AG09309 (cell line): ENCODE measurements around the gene ADTRP.
"Not testable (repeated sequence)": the region's sequence is repeated elsewhere in the genome, so short reads cannot be mapped to it uniquely, and the experiment has no call there.

Experiments
- DNase-seq: peaks from one replicate; pipeline ENCODE4 v3.0.0-alpha.2; 2010; ENCODE audit warnings: low read depth
- H3K4me3 ChIP-seq: 2 replicates; pipeline ENCODE4 v1.5.1; 2011; ENCODE audit warnings: mild to moderate bottlenecking, low read depth, low read length, moderate library complexity; ENCODE audit not compliant: control insufficient read depth
- TF ChIP-seq, protein P1 (sequence below): IDR thresholded peaks from 2 replicates; pipeline ENCODE4 v1.5.1; 2011; ENCODE audit warnings: mild to moderate bottlenecking, low read depth, low read length, inconsistent platforms; ENCODE audit not compliant: insufficient read depth, control insufficient read depth; ENCODE audit errors: missing control alignments

Gene ADTRP

DNA sequence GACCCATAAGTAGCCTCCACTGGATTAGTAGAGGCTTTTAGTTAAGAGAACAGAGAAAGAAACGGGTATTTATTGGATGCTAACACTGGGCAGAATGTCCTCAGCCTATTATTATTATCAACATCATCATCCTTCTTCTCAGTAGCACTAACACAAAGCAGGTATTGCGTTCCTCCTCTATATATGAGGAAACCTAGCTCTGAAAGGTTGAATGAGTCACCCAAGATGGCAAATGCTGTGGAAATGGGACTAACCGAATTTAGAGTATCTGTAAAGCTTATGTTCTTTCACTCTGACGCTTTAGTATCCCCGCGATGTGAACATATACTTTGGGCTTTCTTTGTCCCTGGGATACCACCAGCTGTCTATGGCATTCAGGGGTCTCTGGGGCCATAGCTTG, 77.0 kb downstream of the ADTRP start:
- TF ChIP-seq, protein P1, sequence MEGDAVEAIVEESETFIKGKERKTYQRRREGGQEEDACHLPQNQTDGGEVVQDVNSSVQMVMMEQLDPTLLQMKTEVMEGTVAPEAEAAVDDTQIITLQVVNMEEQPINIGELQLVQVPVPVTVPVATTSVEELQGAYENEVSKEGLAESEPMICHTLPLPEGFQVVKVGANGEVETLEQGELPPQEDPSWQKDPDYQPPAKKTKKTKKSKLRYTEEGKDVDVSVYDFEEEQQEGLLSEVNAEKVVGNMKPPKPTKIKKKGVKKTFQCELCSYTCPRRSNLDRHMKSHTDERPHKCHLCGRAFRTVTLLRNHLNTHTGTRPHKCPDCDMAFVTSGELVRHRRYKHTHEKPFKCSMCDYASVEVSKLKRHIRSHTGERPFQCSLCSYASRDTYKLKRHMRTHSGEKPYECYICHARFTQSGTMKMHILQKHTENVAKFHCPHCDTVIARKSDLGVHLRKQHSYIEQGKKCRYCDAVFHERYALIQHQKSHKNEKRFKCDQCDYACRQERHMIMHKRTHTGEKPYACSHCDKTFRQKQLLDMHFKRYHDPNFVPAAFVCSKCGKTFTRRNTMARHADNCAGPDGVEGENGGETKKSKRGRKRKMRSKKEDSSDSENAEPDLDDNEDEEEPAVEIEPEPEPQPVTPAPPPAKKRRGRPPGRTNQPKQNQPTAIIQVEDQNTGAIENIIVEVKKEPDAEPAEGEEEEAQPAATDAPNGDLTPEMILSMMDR = no peak
- H3K4me3 ChIP-seq = no peak overlapping the region

DNA sequence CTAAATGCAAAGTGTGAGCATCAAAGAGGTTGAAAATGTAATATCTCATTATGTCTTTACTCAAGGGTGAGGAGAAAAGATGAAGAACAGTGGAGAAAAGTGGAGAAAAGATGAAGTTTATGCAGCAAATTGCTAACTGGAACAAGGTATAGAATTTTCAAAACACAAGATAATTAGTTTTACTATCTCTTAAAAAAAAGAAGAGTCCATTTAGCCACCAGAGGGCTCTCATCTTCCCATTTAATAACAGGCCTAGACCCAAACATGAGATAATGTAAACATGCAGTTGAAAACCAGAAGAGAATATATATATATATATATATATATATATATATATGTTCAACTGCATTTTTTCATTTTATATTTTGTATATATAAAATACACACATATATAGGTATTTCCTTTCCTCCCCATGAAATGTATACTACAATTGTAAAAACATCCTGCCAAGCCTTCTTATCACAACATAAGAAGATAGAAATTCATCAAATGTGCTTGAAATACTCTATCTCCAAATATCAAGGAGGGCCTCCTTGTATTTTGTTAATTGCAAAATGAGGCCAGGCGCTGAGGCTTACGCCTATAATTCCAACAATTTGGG, 78.4 kb downstream of the ADTRP start:
- TF ChIP-seq, protein P1 = peak; percentile 44
- H3K4me3 ChIP-seq = no peak overlapping the region
- no peak for DNase-seq

More for the DNA sequence above, 77.0 kb downstream of the ADTRP start:
- no peak for DNase-seq

DNA sequence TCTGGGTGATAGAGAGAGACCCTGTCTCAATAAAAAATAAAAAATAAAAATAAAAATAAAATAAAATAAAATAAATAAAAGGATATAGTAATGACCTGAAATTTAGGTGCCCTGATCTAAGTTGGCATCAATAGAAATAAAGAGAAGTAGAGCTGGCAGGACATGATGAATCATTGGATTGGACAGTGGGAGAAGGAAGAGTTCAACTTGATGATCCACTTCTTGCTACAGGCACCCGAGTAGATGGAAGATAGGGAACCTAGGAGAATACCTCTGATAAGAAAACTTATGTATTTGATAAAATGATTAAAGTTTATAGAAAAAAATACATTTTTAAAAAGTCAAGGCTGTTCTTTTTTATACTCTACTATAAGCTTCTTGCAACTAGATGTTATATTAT, 79.0 kb downstream of the ADTRP start:
- TF ChIP-seq, protein P1 = no peak
- DNase-seq = no peak
- H3K4me3 ChIP-seq = no peak overlapping the region

DNA sequence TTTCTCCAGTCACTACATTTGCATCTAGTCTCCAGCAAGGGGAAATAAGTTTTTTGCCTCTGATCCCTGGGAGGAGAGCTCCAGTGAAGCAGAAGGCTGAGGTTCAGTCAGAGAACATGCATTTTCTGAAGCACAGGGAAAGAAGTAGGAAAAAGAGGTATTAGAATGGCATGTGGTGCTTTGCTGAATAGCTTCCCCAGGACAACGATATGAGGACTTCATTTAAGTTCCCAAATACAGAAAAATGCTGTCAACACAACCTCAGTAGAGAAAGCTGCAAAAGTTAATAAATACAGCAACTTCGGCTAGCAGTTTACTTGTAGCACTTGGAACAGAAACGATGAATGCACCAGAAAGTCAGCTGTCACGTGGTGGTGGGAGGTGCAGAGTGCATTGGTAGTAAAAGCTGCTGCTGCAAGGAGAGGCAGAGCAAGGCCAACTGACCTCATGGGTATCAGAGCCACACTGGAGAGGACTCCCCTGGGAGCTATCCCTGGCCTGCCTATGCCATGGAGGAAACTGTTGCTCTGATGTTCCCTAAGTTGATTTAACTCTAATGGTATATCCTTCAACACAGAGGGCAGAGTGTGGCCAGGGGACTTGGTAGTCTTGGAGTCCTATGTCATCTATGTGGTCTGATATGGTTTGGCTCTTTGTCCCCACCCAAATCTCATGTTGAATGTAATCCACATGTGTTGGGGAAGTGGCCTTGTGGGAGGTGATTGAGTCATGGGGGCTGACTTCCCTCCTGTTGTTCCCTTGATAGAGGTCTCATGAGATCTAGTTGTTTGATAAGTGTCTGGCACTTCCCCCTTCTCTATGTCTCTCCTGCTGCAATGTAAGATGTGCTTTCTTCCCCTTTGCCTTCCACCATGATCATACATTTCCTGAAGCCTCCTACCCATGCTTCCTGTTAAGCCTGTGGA, 85.9 kb downstream of the ADTRP start:
- DNase-seq = no peak
- TF ChIP-seq, protein P1 = no peak
- no peak overlapping the region for H3K4me3 ChIP-seq

DNA sequence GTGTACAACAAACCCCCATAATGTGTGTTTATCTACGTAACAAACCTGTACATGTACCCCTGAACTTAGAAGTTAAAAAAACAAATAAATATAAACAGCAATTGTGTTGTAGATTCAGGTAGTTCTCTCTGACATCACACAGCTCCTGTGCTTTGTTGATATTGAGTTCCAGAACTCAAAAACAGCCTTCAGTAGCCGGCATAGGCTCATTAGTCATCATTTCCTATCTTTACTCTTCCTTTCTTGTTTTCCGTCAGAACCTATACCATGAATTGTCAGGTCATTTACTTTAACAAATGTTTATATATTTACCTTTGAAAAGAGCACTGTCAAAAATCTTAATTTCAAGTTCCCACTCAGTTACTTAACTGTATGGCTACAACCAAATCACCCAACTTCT, 88.8 kb downstream of the ADTRP start:
- no peak for DNase-seq

DNA sequence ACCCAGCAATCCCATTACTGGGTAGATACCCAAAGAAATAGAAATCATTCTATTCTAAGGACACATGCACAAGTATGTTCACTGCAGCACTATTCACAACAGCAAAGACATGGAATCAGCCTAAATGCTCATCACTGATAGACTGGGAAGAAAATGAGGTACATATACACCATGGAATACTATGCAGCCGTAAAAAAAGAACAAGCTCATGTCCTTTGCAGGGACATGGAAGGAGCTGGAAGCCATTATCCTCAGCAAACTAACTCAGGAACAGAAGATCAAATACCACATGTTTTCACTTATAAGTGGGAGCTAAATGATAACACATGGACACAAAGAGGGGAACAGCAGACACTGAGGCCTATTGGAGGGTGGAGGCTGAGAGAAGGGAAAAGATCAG, 89.2 kb downstream of the ADTRP start:
- H3K4me3 ChIP-seq, DNase-seq: not testable (repeated sequence)

More for the DNA sequence above, 88.8 kb downstream of the ADTRP start:
- no peak overlapping the region for H3K4me3 ChIP-seq
- TF ChIP-seq, protein P1 = no peak

DNA sequence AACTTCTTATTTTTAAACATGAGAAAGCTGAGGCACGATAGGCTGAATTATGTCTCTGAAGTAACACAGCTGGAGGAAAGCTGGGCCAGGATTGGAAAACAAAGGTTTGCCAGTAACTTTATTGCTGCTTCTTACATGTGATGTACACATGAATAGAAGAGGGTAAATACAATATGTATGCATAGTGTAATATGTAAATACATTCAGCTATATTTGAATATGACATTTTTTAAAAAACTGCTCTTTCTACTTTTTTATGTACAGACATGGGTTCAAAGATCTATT, 90.2 kb downstream of the ADTRP start:
- TF ChIP-seq, protein P1 = no peak
- no peak for DNase-seq
- no peak overlapping the region for H3K4me3 ChIP-seq
